Measurements from ENCODE around the gene SLC22A17. TPM values are rescaled to one million over a fixed set of nuclear protein-coding genes. Genes with fewer than 3 reads are reported as not detected.

Gene SLC22A17
- total and polyA plus RNA-seq, 10 donors: 5.1 to 13.7 (median 7.7) TPM

DNA sequence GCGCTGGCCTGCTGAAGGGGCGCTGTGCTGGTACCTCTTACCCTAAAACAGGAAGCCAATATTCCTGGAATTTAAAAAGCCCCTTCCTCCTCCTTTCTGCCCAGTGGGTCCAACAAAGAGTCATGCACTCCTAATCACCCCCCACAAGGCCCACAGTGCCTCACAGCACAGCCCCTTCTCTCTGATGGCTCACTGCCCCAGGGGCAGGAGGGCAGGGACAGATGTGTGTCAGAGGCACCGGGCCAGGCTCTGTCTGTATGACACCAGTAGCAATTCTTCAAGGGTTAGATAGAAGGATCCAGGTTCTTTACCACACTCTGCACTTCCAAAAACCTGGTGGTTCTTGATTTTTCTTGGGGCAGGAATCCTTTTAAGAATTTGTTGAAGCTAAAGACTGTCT lies 46.4 kb upstream of the SLC22A17 start:
- Histone ChIP-seq H3K27ac (no peak overlapping the region), H3K27me3 (replicated peaks in 1 of 7) (peaks cover 0 to 12% (median 0%) of the 10 kb centered on the region in 7 donors), H3K36me3 (no peaks in the 10 kb centered on the region), H3K9me3 (no peaks in the 10 kb centered on the region), H3K4me3 (no peak overlapping the region), H3K4me1 (no peaks in the 10 kb centered on the region)
- DNase-seq: no peak
- intact Hi-C loops (cut with DNase I; ENCODE audit: low total_unique reads): no loop called here
- no peak for TF ChIP-seq POLR2A (IDR thresholded peaks at IDR 0.05)
- no peak for TF ChIP-seq POLR2AphosphoS5 (IDR thresholded peaks at IDR 0.05)
- TF ChIP-seq, protein P1, sequence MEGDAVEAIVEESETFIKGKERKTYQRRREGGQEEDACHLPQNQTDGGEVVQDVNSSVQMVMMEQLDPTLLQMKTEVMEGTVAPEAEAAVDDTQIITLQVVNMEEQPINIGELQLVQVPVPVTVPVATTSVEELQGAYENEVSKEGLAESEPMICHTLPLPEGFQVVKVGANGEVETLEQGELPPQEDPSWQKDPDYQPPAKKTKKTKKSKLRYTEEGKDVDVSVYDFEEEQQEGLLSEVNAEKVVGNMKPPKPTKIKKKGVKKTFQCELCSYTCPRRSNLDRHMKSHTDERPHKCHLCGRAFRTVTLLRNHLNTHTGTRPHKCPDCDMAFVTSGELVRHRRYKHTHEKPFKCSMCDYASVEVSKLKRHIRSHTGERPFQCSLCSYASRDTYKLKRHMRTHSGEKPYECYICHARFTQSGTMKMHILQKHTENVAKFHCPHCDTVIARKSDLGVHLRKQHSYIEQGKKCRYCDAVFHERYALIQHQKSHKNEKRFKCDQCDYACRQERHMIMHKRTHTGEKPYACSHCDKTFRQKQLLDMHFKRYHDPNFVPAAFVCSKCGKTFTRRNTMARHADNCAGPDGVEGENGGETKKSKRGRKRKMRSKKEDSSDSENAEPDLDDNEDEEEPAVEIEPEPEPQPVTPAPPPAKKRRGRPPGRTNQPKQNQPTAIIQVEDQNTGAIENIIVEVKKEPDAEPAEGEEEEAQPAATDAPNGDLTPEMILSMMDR (IDR thresholded peaks at IDR 0.05 in 8 of 11, conservative IDR thresholded peaks at IDR 0.05 in 3 of 11): no peak
- WGBS, 5 donors: 74 to 88% (median 79%) methylated on average over 3 of the region's 3 CpGs

DNA sequence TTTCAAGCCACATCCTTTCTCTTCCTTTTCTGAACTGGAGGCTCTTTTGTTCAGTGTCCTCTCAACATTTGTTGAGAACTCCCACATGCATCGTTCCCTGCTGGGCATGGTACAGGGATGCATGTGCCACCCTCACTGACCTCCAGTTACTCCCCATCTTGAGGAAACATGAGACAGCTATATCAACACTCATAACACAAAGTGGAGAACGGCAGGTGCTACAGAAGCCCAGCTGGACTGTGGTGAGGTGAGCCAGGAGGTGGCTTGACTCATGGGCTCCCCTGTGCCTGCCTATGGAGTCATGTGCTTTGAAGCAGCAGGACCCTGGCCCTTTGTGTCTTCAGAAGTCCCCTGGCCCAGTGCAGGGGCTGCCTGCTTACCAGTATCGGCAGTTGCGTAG lies 45.7 kb upstream of the SLC22A17 start:
- 67 to 95% (median 84%) methylated on average over 2 to 4 of the region's 4 CpGs for WGBS, 5 donors

DNA sequence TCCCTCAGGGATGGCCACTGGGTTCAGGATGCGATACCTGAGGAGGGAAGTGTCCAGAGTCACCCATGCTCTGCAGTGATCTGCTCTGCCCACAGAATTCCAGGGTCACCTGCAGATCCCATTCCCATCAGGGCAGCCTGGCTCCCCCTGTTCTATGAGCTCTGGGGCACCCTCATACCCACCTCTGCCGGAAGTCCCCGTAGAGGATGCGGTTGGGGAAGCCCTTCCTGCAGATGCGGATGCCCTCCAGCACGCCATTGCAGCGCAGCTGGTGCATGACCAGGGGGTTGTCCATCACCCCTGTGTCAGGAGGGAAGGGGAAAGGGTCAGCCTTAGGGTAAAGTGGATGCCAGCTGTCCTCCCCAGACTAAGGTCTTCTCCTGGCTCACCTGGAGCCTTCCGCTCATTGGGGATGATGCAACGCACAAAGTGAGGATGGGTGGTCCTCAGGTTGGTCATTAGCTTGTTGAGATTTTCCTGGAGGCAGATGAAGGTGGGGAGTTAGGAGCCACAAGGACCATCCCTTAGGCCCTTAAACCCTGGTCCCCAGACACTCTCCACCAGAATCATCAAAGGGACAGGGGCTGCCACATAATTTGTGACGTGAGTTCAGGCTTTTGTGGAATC lies 44.2 kb upstream of the SLC22A17 start:
- WGBS, 5 donors: 85 to 93% (median 89%) methylated on average over 9 to 10 of the region's 10 CpGs
- DNase-seq: no peak
- TF ChIP-seq, protein P1 (IDR thresholded peaks at IDR 0.05 in 8 of 11, conservative IDR thresholded peaks at IDR 0.05 in 3 of 11): no peak
- TF ChIP-seq POLR2A (IDR thresholded peaks at IDR 0.05) (no peak), POLR2AphosphoS5 (IDR thresholded peaks at IDR 0.05) (no peak)

More for the DNA sequence above, 45.7 kb upstream of the SLC22A17 start:
- Histone ChIP-seq H3K9me3 (no peaks in the 10 kb centered on the region), H3K27ac (no peak overlapping the region), H3K36me3 (no peaks in the 10 kb centered on the region), H3K4me3 (no peak overlapping the region), H3K27me3 (replicated peaks in 1 of 7) (peaks cover 0 to 9% (median 0%) of the 10 kb centered on the region in 7 donors), H3K4me1 (no peaks in the 10 kb centered on the region)
- DNase-seq: no peak
- TF ChIP-seq POLR2A (IDR thresholded peaks at IDR 0.05) (no peak), POLR2AphosphoS5 (IDR thresholded peaks at IDR 0.05) (no peak)
- TF ChIP-seq, protein P1 (IDR thresholded peaks at IDR 0.05 in 8 of 11, conservative IDR thresholded peaks at IDR 0.05 in 3 of 11): no peak
- intact Hi-C loops (cut with DNase I; ENCODE audit: low total_unique reads): no loop called here

DNA sequence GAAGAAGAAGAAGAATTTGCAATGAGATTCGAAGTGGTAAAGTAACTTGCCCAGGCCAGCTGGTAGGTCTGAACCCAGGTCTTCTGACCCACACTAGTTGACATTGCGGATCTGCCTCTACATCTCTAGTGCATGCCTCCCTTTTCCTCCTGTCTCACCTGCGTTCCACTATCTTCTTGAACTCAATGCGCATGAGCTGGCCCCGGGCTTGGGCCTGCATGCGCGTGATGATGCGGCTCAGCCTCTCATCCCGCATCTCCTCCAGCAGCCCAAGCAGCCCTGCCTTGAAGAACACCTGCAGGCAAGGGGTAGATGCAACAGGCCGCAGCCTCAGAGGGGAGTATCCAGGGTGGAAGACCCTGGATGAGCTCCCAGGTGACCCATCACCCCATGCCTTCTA lies 43.4 kb upstream of the SLC22A17 start:
- Histone ChIP-seq H3K36me3 (no peaks in the 10 kb centered on the region), H3K9me3 (no peaks in the 10 kb centered on the region), H3K27me3 (replicated peaks in 1 of 7) (peaks cover 0 to 10% (median 0%) of the 10 kb centered on the region in 7 donors), H3K4me3 (no peak overlapping the region), H3K4me1 (no peaks in the 10 kb centered on the region), H3K27ac (no peak overlapping the region)
- 86 to 91% (median 91%) methylated on average over 10 of the region's 10 CpGs for WGBS, 5 donors
- intact Hi-C loops (cut with DNase I; ENCODE audit: low total_unique reads): no loop called here
- no peak for DNase-seq
- TF ChIP-seq, protein P1 (IDR thresholded peaks at IDR 0.05 in 8 of 11, conservative IDR thresholded peaks at IDR 0.05 in 3 of 11): no peak
- TF ChIP-seq POLR2AphosphoS5 (IDR thresholded peaks at IDR 0.05) (no peak), POLR2A (IDR thresholded peaks at IDR 0.05) (no peak)

More for the DNA sequence above, 44.2 kb upstream of the SLC22A17 start:
- Histone ChIP-seq H3K9me3 (no peaks in the 10 kb centered on the region), H3K27me3 (replicated peaks in 1 of 7) (peaks cover 0 to 10% (median 0%) of the 10 kb centered on the region in 7 donors), H3K4me1 (no peaks in the 10 kb centered on the region), H3K4me3 (no peak overlapping the region), H3K27ac (no peak overlapping the region), H3K36me3 (no peaks in the 10 kb centered on the region)
- intact Hi-C loops (cut with DNase I; ENCODE audit: low total_unique reads): no loop called here
